Gastroesophageal sphincter (tissue), 4 donors: ENCODE results near the gene NOD1. TPM values are rescaled to one million over a fixed set of nuclear protein-coding genes. Genes with fewer than 3 reads are reported as not detected.
A peak's percentile ranks its signal among the peaks of the same experiment; 100 is the strongest.

ENCODE experiments used
- ATAC-seq: fragments of 150-250 bp; one replicate; pipeline ENCODE4 v1.9.1; 2016; ENCODE audit warnings: mild to moderate bottlenecking, moderate library complexity
- H3K27ac ChIP-seq, 4 donors: fragments of 200-600 bp; sonication (generic) in 3 of 4; 1 replicate in 3 of 4; 2 replicates in 1 of 4; pipeline ENCODE4 v1.5.1; 2016 to 2019
- H3K27me3 ChIP-seq: fragments of 200-600 bp; sonication (generic); one replicate; pipeline ENCODE4 v1.5.1; 2019
- H3K36me3 ChIP-seq, 2 donors: fragments of 200-600 bp; sonication (generic); one replicate each; pipeline ENCODE4 v1.5.1; 2019; ENCODE audit warnings: control low read depth in 1 of 2
- H3K4me1 ChIP-seq, 3 donors: fragments of 200-600 bp; sonication (generic); 1 replicate in 2 of 3; 2 replicates in 1 of 3; pipeline ENCODE4 v1.5.1; 2016 to 2019; ENCODE audit warnings: control low read depth in 2 of 3
- H3K4me3 ChIP-seq, 2 donors: fragments of 200-600 bp; sonication (generic); one replicate each; pipeline ENCODE4 v1.5.1; 2019; ENCODE audit warnings: mild to moderate bottlenecking in 1 of 2, moderate library complexity in 1 of 2
- H3K9me3 ChIP-seq, 3 donors: fragments of 200-600 bp; sonication (generic); one replicate each; pipeline ENCODE4 v1.5.1; 2017 to 2019; ENCODE audit warnings: control low read depth in 2 of 3
- EP300 ChIP-seq: sonication (generic); formaldehyde crosslinking; IDR thresholded peaks from one replicate; pipeline ENCODE4 v1.6.1; 2017; ENCODE audit warnings: antibody characterized with exemption, mild to moderate bottlenecking
- POLR2A ChIP-seq, 2 donors: fragments of 450-650 bp; IDR thresholded peaks; one replicate each; pipeline ENCODE4 v1.6.1; 2017; ENCODE audit warnings: antibody characterized with exemption in 2 of 2, mild to moderate bottlenecking in 2 of 2, moderate library complexity in 1 of 2
- POLR2AphosphoS5 ChIP-seq: sonication (generic); formaldehyde crosslinking; IDR thresholded peaks from one replicate; pipeline ENCODE4 v1.6.1; 2017; ENCODE audit warnings: antibody characterized with exemption
- WGBS, 2 donors: methylation state at CpG; one replicate each; pipeline ENCODE4 v1.1.5; 2018; ENCODE audit warnings: low coverage in 1 of 2; 5-methylcytosine and 5-hydroxymethylcytosine counted together
- total RNA-seq, 4 donors: library from RNA; depleted of rRNA; stranded (reverse); fragments of >200 nt; gene quantifications; one replicate each; pipeline ENCODE4 v1.1.0, GENCODE V29; 2016
- TF ChIP-seq, protein P1 (sequence below), 4 experiments: fragments of 200-600 bp in 2 of 4; fragments of 450-650 bp in 2 of 4; sonication (generic) in 1 of 4; IDR thresholded peaks; one replicate each; pipeline ENCODE4 v1.5.1; 2017 to 2019; ENCODE audit warnings: antibody characterized with exemption in 4 of 4, mild to moderate bottlenecking in 2 of 4, moderate library complexity in 2 of 4

Gene NOD1
- total RNA-seq, 4 donors from 2014 or later = 10.3 to 28.1 (median 16.9) TPM

- TF ChIP-seq POLR2A (IDR thresholded peaks at IDR 0.05) = no peak
- TF ChIP-seq, protein P1, sequence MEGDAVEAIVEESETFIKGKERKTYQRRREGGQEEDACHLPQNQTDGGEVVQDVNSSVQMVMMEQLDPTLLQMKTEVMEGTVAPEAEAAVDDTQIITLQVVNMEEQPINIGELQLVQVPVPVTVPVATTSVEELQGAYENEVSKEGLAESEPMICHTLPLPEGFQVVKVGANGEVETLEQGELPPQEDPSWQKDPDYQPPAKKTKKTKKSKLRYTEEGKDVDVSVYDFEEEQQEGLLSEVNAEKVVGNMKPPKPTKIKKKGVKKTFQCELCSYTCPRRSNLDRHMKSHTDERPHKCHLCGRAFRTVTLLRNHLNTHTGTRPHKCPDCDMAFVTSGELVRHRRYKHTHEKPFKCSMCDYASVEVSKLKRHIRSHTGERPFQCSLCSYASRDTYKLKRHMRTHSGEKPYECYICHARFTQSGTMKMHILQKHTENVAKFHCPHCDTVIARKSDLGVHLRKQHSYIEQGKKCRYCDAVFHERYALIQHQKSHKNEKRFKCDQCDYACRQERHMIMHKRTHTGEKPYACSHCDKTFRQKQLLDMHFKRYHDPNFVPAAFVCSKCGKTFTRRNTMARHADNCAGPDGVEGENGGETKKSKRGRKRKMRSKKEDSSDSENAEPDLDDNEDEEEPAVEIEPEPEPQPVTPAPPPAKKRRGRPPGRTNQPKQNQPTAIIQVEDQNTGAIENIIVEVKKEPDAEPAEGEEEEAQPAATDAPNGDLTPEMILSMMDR (IDR thresholded peaks at IDR 0.05) = no peak
- TF ChIP-seq EP300 = no peak
- TF ChIP-seq POLR2AphosphoS5 = no peak
- Histone ChIP-seq H3K27me3 (no peaks in the 10 kb centered on the region), H3K36me3 (no peaks in the 10 kb centered on the region), H3K27ac (peak overlapping the region in 3 of 4 donors; percentile 58 to 89 (median 88)), H3K4me1 (peaks cover 25 to 100% (median 53%) of the 10 kb centered on the region in 3 donors), H3K9me3 (no peaks in the 10 kb centered on the region), H3K4me3 (no peak overlapping the region)
- no peak for ATAC-seq
- WGBS, 2 donors = 24 to 47% methylated on average over 3 to 4 of the region's 4 CpGs
Observed at GRCh38 chr7:30472784-30473775, 5.5 kb downstream of the NOD1 start.

- Histone ChIP-seq H3K27me3 (no peaks in the 10 kb centered on the region), H3K27ac (peak overlapping the region; percentile 68 to 89 (median 82)), H3K9me3 (no peaks in the 10 kb centered on the region), H3K36me3 (no peaks in the 10 kb centered on the region), H3K4me3 (no peak overlapping the region), H3K4me1 (peaks cover 25 to 100% (median 47%) of the 10 kb centered on the region in 3 donors)
- 57 to 59% methylated on average over 2 to 4 of the region's 4 CpGs for WGBS, 2 donors
- no peak for ATAC-seq
- TF ChIP-seq EP300 (no peak), POLR2A (IDR thresholded peaks at IDR 0.05) (no peak), POLR2AphosphoS5 (no peak)
- TF ChIP-seq, protein P1 (IDR thresholded peaks at IDR 0.05) = no peak
Observed at GRCh38 chr7:30472081-30472783, 6.4 kb downstream of the NOD1 start.

- H3K36me3 ChIP-seq = no peaks in the 10 kb centered on the region
- H3K4me3 ChIP-seq = no peak overlapping the region
- TF ChIP-seq, protein P1 (IDR thresholded peaks at IDR 0.05) = no peak
- no peak for TF ChIP-seq POLR2AphosphoS5
- TF ChIP-seq EP300 = no peak
- no peak for TF ChIP-seq POLR2A (IDR thresholded peaks at IDR 0.05)
- peak overlapping the region; percentile 68 to 89 (median 82) for H3K27ac ChIP-seq
- WGBS, 2 donors = 10% methylated on average over 2 of the region's 2 CpGs; no CpG with 5 or more reads in 1 of the 2 donors
- no peak for ATAC-seq
- H3K27me3 ChIP-seq = no peaks in the 10 kb centered on the region
- peaks cover 25 to 100% (median 45%) of the 10 kb centered on the region in 3 donors for H3K4me1 ChIP-seq
- H3K9me3 ChIP-seq = no peaks in the 10 kb centered on the region
Observed at GRCh38 chr7:30471205-30471604, 7.4 kb downstream of the NOD1 start.

DNA sequence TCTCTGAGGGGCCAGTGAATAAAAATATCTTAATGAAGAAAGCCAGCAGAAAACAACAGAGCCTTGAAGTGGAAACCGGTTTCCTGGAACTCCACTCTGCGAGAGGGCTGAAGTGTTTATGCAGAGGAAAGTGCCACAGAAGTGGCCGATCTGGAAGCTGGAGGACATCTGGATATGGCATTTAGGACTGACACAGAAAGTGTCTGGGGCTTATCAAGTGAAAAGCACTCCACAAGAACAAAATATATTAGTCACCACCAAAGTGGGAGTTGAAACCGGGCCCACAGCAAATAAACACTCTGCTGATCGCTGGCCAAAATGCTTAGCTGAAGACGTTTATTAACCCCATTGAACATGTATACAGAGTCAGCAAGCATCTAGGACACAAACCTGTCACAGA is 7.8 kb downstream of the NOD1 start:
- Histone ChIP-seq H3K27me3 (no peaks in the 10 kb centered on the region), H3K36me3 (no peaks in the 10 kb centered on the region), H3K27ac (peak overlapping the region; percentile 68 to 89 (median 82)), H3K9me3 (no peaks in the 10 kb centered on the region), H3K4me1 (peaks cover 25 to 100% (median 47%) of the 10 kb centered on the region in 3 donors), H3K4me3 (peak overlapping the region in 1 of 2 donors; percentile 13)
- WGBS, 2 donors = 0% methylated on average over 4 of the region's 6 CpGs
- peak; percentile 99 for TF ChIP-seq POLR2AphosphoS5
- TF ChIP-seq, protein P1 (IDR thresholded peaks at IDR 0.05) = no peak
- ATAC-seq = peak; percentile 29
